Measurements from ENCODE around the gene SLC9A7. TPM values are rescaled to one million over a fixed set of nuclear protein-coding genes. Genes with fewer than 3 reads are reported as not detected.

The SLC9A7 gene
- polyA plus RNA-seq, 1 experiment = 15.3 TPM

GRCh38 chrX:46582966-46583365 is 176.0 kb downstream of the SLC9A7 start:
- no peaks in the 10 kb centered on the region for H3K9me3 ChIP-seq (ENCODE audit: control insufficient read depth, insufficient read depth, low read length)
- ChIA-PET POLR2A (interaction anchor here (0.6 to 0.7 kb wide), 5 partner anchors 46 to 401 kb away, joined by 3 to 6 read pairs (median 3); no protein-coding TSS in a partner anchor), CTCF (interaction anchor here (1.0 kb wide), 1 partner anchor 22 kb away, joined by 3 read pairs; no protein-coding TSS in a partner anchor)
- no peak for TF ChIP-seq CTCF (IDR thresholded peaks at IDR 0.05; ENCODE audit: low read depth, low read length)
- no peak overlapping the region for H3K4me3 ChIP-seq (ENCODE audit: low read depth, low read length)
- H3K27me3 ChIP-seq (ENCODE audit: control insufficient read depth, insufficient read depth, low read length) = no peaks in the 10 kb centered on the region
- peak overlapping the region; percentile 92 for H3K27ac ChIP-seq (ENCODE audit: low read depth, low read length)
- peak; percentile 81 for DNase-seq (ENCODE audit: low read depth, low spot score)

- H3K9me3 ChIP-seq (ENCODE audit: control insufficient read depth, insufficient read depth, low read length) = no peaks in the 10 kb centered on the region
- CTCF ChIA-PET = no interaction called here
- peak overlapping the region; percentile 92 for H3K27ac ChIP-seq (ENCODE audit: low read depth, low read length)
- no peaks in the 10 kb centered on the region for H3K27me3 ChIP-seq (ENCODE audit: control insufficient read depth, insufficient read depth, low read length)
- no peak for TF ChIP-seq CTCF (IDR thresholded peaks at IDR 0.05; ENCODE audit: low read depth, low read length)
- no peak overlapping the region for H3K4me3 ChIP-seq (ENCODE audit: low read depth, low read length)
- POLR2A ChIA-PET = no interaction called here
- no peak for DNase-seq (ENCODE audit: low read depth, low spot score)
Measured at GRCh38 chrX:46582325-46582724, 176.6 kb downstream of the SLC9A7 start.

GRCh38 chrX:46580613-46581012 is 178.3 kb downstream of the SLC9A7 start:
- ChIA-PET POLR2A (no interaction called here), CTCF (no interaction called here)
- Histone ChIP-seq H3K4me3 (ENCODE audit: low read depth, low read length) (no peak overlapping the region), H3K27me3 (ENCODE audit: control insufficient read depth, insufficient read depth, low read length) (no peaks in the 10 kb centered on the region), H3K9me3 (ENCODE audit: control insufficient read depth, insufficient read depth, low read length) (no peaks in the 10 kb centered on the region), H3K27ac (ENCODE audit: low read depth, low read length) (no peak overlapping the region)
- no peak for TF ChIP-seq CTCF (IDR thresholded peaks at IDR 0.05; ENCODE audit: low read depth, low read length)
- no peak for DNase-seq (ENCODE audit: low read depth, low spot score)

GRCh38 chrX:46579250-46579649 is 179.7 kb downstream of the SLC9A7 start:
- H3K27ac ChIP-seq (ENCODE audit: low read depth, low read length) = no peak overlapping the region
- H3K9me3 ChIP-seq (ENCODE audit: control insufficient read depth, insufficient read depth, low read length) = no peaks in the 10 kb centered on the region
- TF ChIP-seq CTCF (IDR thresholded peaks at IDR 0.05; ENCODE audit: low read depth, low read length) = no peak
- no peaks in the 10 kb centered on the region for H3K27me3 ChIP-seq (ENCODE audit: control insufficient read depth, insufficient read depth, low read length)
- ChIA-PET POLR2A (no interaction called here), CTCF (interaction anchor here (2.0 kb wide), 1 partner anchor 63 kb away, joined by 6 read pairs; no protein-coding TSS in a partner anchor)
- DNase-seq (ENCODE audit: low read depth, low spot score) = no peak
- H3K4me3 ChIP-seq (ENCODE audit: low read depth, low read length) = no peak overlapping the region

GRCh38 chrX:46577221-46578005 is 181.5 kb downstream of the SLC9A7 start:
- CTCF ChIA-PET = interaction anchor here (1.1 to 2.0 kb wide), 2 partner anchors 65 to 219 kb away, joined by 3 to 6 read pairs; no protein-coding TSS in a partner anchor
- no peak for TF ChIP-seq CTCF (IDR thresholded peaks at IDR 0.05; ENCODE audit: low read depth, low read length)
- no peak overlapping the region for H3K4me3 ChIP-seq (ENCODE audit: low read depth, low read length)
- no peak overlapping the region for H3K27ac ChIP-seq (ENCODE audit: low read depth, low read length)
- DNase-seq (ENCODE audit: low read depth, low spot score) = no peak
- POLR2A ChIA-PET = interaction anchor here (0.5 kb wide), 1 partner anchor 178 kb away, joined by 5 read pairs; no protein-coding TSS in a partner anchor
- H3K9me3 ChIP-seq (ENCODE audit: control insufficient read depth, insufficient read depth, low read length) = no peaks in the 10 kb centered on the region
- no peaks in the 10 kb centered on the region for H3K27me3 ChIP-seq (ENCODE audit: control insufficient read depth, insufficient read depth, low read length)

Data from AG04450 (cell line).